HG02610 (cell line): ENCODE measurements around the gene GARNL3.

Source experiments
- ATAC-seq: cut with Tn5 transposase; IDR thresholded peaks from one replicate; pipeline ENCODE4 v1.9.1; 2021; ENCODE audit warnings: mild to moderate bottlenecking, moderate library complexity; ENCODE audit not compliant: unreplicated experiment

The GARNL3 gene

DNA sequence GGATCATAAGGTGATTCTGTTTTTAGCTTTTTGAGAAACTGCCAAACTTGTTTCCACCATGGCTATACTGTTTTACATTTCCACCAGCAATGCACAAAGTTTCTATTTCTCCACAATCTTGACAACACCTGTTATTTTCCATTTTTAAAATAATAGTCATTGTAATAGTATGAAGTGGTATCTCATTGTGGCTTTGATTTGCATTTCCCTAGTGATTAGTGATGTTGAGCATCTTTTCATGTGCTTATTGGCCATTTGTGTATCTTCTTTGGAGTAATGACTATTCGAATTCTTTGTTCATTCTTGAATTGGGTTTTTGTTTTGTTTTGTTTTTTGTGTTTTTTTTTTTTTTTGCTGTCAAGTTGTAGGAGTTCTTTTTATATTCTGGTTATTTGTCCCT, 4.9 kb downstream of the GARNL3 start:
- ATAC-seq = no peak

DNA sequence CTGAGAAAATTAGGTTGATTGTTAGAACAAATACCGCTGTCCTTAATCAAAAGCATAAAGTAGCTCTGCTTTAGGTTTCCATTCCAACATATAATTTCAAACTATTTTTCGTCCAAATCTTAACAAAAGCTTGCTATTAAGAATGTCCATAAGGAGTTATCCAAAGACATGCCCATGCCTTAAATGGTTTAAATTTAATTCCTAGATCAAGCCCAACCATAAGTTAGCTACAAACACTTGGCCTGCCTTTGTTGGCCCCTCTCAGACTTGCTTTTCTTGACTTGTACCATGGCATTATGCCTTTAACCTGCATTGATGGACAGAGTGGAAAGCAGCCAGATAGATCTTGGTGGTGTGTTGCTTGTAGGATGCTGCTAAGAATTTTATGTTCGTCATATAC, 8.8 kb downstream of the GARNL3 start:
- no peak for ATAC-seq

- ATAC-seq = no peak
These were observed 12.5 kb downstream of the GARNL3 start for GRCh38 chr9:127277099-127277498.

DNA sequence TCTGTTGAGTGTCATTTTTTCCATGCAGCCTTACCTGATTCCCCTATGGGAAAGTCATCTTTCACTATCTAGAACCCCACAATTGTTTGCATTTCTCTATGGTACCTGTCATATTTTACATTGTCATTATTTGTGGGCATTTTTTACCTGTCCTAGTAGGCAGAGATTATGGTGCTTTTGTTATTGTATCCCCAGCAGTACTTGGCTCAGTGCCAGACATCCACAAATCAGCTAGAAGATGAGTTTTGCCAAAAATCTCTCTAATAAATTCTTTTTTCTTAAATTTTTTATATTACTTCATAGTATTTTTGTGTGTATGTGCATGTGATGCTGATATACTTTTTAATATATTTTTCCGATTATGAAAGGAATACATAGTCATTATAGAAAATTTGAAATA, 13.2 kb downstream of the GARNL3 start:
- no peak for ATAC-seq

DNA sequence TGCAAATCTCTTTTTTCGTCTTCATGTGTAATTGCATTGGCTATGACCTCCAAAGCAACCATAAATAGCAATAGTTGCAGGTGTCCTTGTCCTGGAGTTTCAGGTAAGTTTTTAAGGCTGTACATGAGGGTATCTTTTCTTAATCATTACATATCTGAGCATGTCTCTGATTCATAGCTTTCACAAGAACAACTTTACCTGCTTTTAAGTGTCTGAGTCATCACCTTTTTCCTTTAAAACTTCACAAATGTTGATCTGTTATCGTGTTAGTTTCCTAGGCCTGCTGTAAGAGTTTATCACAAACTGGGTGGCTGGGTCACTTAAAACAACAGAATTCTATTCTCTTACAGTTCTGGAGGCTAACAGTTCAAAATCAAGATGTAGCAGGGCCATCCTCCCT, 13.8 kb downstream of the GARNL3 start:
- ATAC-seq = no peak

DNA sequence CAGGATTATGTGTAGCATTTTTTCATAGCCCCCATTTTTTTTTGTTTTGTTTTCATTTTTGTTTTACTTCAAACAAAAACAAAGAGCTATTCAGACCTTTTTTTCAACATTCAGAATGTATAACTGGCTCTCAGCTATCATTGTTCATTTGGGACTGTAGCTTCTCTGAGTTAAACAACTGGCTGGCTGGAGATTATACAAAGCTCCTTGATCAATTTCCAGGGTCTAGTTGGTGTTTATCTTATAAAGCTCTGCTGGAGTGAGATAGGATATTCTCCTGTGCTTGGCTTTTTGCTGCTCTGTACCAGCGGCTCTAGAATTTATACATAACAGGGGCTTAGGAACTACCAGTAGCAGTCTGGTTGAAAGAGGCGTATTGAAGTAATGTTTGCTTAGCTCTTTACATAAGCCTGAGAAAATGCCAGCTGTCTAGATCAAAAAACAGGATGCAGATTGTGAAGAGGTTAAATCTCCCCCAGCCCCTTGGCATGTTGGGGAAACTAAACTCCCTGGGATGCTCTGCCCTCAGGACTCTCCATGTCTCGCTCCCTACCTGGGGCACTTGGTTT, 15.2 kb downstream of the GARNL3 start:
- ATAC-seq = no peak

- ATAC-seq = no peak
These were observed 16.5 kb downstream of the GARNL3 start for GRCh38 chr9:127280880-127281660.

- no peak for ATAC-seq
These were observed 17.3 kb downstream of the GARNL3 start for GRCh38 chr9:127281891-127282290.

DNA sequence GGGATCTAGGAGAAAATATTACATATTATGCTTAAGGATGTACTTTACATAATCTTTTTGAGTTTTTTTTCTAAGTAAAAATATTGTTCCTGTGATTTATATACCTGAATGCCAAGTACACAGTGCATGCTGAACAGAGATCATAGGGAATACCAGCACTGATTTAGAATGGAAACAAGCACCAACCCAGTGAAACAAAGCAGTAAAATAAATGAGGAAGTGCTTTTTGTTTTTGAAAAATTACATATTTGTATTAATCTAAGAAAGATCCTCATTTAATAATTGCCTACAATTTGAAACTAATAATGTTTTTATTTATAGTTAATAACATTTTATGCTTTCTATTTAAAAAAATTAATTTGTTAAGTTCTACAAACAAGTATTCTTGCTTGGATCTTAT, 18.0 kb downstream of the GARNL3 start:
- ATAC-seq = no peak

DNA sequence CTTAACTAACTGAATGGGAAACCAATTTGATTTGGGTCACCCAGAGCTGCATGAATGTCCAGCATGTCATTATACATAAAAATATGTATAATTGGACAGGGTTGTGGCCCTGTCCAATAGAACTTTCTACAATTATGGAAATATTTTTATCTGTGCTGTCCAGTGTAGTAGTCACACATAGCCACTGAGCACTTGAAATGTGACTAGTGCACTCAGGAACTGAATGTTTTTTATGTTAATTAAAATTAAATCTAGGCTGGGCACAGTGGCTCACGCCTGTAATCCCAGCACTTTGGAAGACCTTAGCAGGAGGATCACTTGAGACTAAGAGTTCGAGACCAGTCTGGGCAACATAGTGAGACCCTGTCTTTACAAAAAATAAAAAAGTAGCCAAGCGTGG, 18.6 kb downstream of the GARNL3 start:
- ATAC-seq = no peak

- ATAC-seq = no peak
These were observed 19.4 kb downstream of the GARNL3 start for GRCh38 chr9:127283917-127284497.

- no peak for ATAC-seq
These were observed 21.4 kb downstream of the GARNL3 start for GRCh38 chr9:127285965-127286364.

DNA sequence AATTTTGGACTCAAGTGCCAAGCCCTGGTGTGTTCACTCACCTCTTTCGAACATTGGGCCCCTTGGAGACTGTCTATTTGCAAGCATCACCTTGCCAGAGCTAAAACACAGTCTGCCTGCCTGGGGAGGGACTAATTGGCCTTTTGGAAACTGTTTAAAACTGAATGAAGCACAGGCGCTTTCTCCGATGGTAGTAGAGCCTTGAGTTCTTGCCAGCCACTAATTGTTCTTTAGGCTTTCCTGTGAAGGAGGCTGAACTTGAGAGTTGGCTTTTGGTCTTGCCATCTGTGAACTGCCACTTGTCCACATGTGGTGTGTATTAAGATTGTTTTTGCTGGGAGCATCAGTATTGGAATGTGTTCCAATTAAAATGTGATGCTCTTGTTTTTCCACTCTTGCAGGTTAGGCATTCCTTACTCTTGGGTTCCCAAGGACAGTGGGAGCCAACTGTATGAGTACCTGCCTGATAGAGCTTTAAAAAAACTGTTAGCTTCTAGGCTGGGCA, 26.0 kb downstream of the GARNL3 start:
- ATAC-seq = no peak

DNA sequence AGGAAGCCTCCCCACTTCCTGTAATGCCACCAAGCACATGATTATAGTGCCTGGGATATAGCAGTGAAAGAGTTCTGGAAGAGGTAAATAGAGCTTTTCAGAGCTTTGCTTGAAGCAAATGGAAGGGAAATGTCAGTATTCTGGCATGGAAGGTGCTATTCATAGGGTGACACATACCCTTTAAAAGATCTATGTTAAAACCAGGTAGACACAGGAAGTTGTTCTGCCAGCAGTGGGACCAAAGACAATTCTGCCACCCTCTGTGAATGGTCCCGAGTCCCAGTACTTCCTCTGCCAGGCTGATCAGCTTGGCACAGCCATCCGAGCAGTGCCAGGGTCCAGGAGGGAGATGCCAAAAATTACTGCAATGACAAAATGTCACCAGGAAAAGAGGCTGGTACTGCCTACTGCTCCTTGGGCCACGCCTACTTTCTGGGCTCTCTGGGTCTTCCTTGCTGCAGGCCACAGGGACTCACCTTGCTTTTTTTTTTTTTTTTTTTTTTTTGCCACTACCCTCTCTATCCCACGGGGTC, 26.7 kb downstream of the GARNL3 start:
- ATAC-seq = no peak

DNA sequence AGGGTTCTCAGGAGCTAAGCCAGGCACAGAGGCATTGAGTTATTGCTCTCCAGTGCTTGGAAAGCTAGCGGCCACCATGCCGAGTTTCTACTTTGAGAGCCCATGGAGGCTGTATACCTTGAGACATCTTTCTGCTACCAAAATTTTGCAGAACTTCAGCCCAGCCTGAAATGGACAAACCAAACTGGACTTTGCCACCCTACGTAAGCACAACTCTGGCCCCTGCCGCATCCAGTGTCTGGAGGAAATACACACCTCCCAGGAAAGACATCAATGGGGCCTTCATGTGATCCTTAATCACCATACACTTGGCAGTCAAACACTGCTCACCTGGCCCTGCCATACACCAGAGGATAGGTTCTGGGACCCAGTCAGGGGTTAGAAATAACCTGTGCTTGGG, 27.8 kb downstream of the GARNL3 start:
- no peak for ATAC-seq

DNA sequence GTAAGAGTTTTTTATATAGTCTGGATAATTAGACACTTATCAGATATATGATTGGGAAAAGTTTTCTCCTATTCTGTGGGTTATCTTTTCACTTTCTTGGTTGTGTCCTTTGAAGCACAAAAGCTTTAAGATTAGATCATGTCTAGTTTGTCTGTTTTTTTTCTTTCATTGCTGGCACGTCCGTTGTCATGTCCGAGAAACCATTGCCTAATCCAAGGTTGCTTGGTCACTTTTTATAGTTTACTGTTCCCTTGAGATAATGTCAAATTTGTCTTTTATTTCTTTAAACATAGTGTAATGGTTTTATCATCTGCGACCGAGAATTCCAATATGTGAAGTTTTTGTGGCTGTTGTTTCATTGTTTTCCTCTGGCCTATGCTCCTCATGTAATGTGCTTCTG, 28.8 kb downstream of the GARNL3 start:
- no peak for ATAC-seq

GRCh38 chr9:127293767-127294166, 29.2 kb downstream of the GARNL3 start:
- ATAC-seq = no peak

- no peak for ATAC-seq
These were observed 30.4 kb downstream of the GARNL3 start for GRCh38 chr9:127295005-127295404.

GRCh38 chr9:127300886-127301447, 36.4 kb downstream of the GARNL3 start:
- no peak for ATAC-seq

DNA sequence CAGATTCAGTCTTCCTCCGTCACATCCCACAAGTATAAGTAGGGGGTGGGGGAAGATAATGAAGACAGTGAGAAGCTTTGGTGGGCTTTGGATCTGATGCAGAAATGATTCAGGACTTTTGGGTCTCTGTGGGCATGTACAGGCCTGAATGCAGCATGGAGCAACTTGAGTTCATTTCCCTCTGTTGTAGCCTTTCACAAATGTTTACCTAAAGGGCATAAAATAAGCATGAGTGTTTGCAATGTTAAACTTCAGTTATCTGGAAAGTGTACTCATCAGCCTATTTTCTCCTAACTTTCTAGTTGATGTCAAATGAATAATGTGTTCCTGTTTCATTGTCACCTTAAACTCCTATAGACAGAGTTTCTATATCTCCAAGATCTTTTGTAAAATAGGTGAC, 39.3 kb downstream of the GARNL3 start:
- ATAC-seq = no peak

DNA sequence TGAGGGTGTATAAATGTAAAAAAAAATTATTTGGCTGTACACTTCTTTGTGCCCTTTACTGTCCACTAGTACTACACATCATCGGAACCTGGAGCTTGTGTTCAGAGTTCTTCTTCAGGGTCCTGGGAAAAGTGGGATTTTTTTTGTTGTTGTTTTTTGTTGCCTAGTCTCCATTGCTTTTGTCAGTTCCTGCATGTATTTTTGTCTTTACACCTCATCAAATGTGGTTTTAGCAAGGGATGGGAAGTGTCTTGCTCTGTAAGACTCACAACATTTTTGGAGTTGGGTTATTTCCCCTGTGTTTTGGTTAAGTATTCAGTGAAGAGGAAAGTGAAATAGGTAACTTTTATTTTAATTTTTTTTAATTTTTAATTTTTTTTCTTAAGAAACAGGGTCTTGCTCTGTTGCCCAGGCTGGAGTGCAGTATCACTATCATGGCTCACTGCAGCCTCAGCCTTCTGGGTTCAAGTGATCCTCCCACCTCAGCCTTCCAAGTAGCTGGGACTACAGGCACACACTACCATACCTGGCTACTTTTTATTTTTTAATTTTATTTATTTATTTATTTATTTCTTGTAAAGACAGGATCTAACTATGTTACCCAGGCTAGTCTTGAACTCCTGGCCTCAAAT, 40.7 kb downstream of the GARNL3 start:
- no peak for ATAC-seq
